GM12891 (cell line): ENCODE results near the gene CCNL2.

Experiments used
- PAX5 ChIP-seq: IDR thresholded peaks from 2 replicates; pipeline ENCODE4 v1.6.1; 2011; ENCODE audit warnings: low read length, moderate library complexity, mild to moderate bottlenecking; ENCODE audit not compliant: insufficient read depth, severe bottlenecking
- POLR2A ChIP-seq: IDR thresholded peaks from 2 replicates; pipeline ENCODE4 v1.6.1; 2011; ENCODE audit warnings: low read depth, low read length, control low read depth
- POLR2AphosphoS5 ChIP-seq: IDR thresholded peaks from 2 replicates; pipeline ENCODE4 v1.6.1; 2011; ENCODE audit warnings: low read depth, low read length, control low read depth
- SPI1 ChIP-seq: IDR thresholded peaks from 2 replicates; pipeline ENCODE4 v1.6.1; 2011; ENCODE audit warnings: low read depth, low read length, control low read depth
- TAF1 ChIP-seq: IDR thresholded peaks from 2 replicates; pipeline ENCODE4 v1.6.1; 2011; ENCODE audit warnings: low read depth, low read length, control low read depth

GRCh38 chr1:1436630-1437032 lies 37.5 kb upstream of the CCNL2 start:
- TF ChIP-seq POLR2A: no peak
- no peak for TF ChIP-seq POLR2AphosphoS5
- no peak for TF ChIP-seq TAF1
- TF ChIP-seq SPI1: no peak
- no peak for TF ChIP-seq PAX5
